ENCODE measurements around the gene CENPB.
A peak's percentile ranks its signal among the peaks of the same experiment; 100 is the strongest.

Gene CENPB

GRCh38 chr20:3819411-3820047, 33.0 kb upstream of the CENPB start:
- peaks cover 4% of the 10 kb centered on the region; the same call in 1 of the 2 replicates for H3K4me1 ChIP-seq (ENCODE audit: insufficient read depth, low read length)
- no peaks in the 10 kb centered on the region for H3K9me3 ChIP-seq (ENCODE audit: insufficient read depth, low read depth, low read length)
- H3K4me3 ChIP-seq (ENCODE audit: low read length), result peak overlapping the region; percentile 89
- no peaks in the 10 kb centered on the region for H3K27me3 ChIP-seq (ENCODE audit: insufficient read depth, low read length)
- no peak overlapping the region for H3K27ac ChIP-seq (ENCODE audit: low read length)
- 0 out of 2 replicates have a peak, but pooled peaks cover 4% of the 10 kb centered on the region for H3K36me3 ChIP-seq (ENCODE audit: insufficient read depth, low read depth, low read length)
- peak overlapping the region; percentile 88; the same call in 1 of the 2 replicates for H3K9ac ChIP-seq (ENCODE audit: low read depth, low read length)

- no peaks in the 10 kb centered on the region for H3K9me3 ChIP-seq (ENCODE audit: insufficient read depth, low read depth, low read length)
- no peak overlapping the region for H3K4me3 ChIP-seq (ENCODE audit: low read length)
- no peaks in the 10 kb centered on the region for H3K27me3 ChIP-seq (ENCODE audit: insufficient read depth, low read length)
- 0 out of 2 replicates have a peak, but pooled peaks cover 4% of the 10 kb centered on the region for H3K36me3 ChIP-seq (ENCODE audit: insufficient read depth, low read depth, low read length)
- peaks cover 4% of the 10 kb centered on the region; the same call in 1 of the 2 replicates for H3K4me1 ChIP-seq (ENCODE audit: insufficient read depth, low read length)
- H3K9ac ChIP-seq (ENCODE audit: low read depth, low read length), result no peak overlapping the region
- H3K27ac ChIP-seq (ENCODE audit: low read length), result no peak overlapping the region
Measured at GRCh38 chr20:3818155-3819151, 31.9 kb upstream of the CENPB start.

GRCh38 chr20:3815703-3816315, 29.3 kb upstream of the CENPB start:
- no peak overlapping the region for H3K27ac ChIP-seq (ENCODE audit: low read length)
- no peak overlapping the region for H3K4me3 ChIP-seq (ENCODE audit: low read length)
- H3K4me1 ChIP-seq (ENCODE audit: insufficient read depth, low read length), result peaks cover 4% of the 10 kb centered on the region; the same call in 1 of the 2 replicates
- no peak overlapping the region for H3K9ac ChIP-seq (ENCODE audit: low read depth, low read length)
- no peaks in the 10 kb centered on the region for H3K9me3 ChIP-seq (ENCODE audit: insufficient read depth, low read depth, low read length)
- H3K27me3 ChIP-seq (ENCODE audit: insufficient read depth, low read length), result no peaks in the 10 kb centered on the region
- H3K36me3 ChIP-seq (ENCODE audit: insufficient read depth, low read depth, low read length), result no peaks in the 10 kb centered on the region

GRCh38 chr20:3814928-3815495, 28.5 kb upstream of the CENPB start:
- Histone ChIP-seq H3K27ac (ENCODE audit: low read length) (no peak overlapping the region), H3K27me3 (ENCODE audit: insufficient read depth, low read length) (no peaks in the 10 kb centered on the region), H3K9me3 (ENCODE audit: insufficient read depth, low read depth, low read length) (no peaks in the 10 kb centered on the region), H3K9ac (ENCODE audit: low read depth, low read length) (no peak overlapping the region), H3K36me3 (ENCODE audit: insufficient read depth, low read depth, low read length) (no peaks in the 10 kb centered on the region), H3K4me3 (ENCODE audit: low read length) (no peak overlapping the region), H3K4me1 (ENCODE audit: insufficient read depth, low read length) (peaks cover 4% of the 10 kb centered on the region; the same call in 1 of the 2 replicates)

GRCh38 chr20:3813848-3814581, 27.5 kb upstream of the CENPB start:
- Histone ChIP-seq H3K27ac (ENCODE audit: low read length) (no peak overlapping the region), H3K4me3 (ENCODE audit: low read length) (no peak overlapping the region), H3K9me3 (ENCODE audit: insufficient read depth, low read depth, low read length) (no peaks in the 10 kb centered on the region), H3K36me3 (ENCODE audit: insufficient read depth, low read depth, low read length) (no peaks in the 10 kb centered on the region), H3K27me3 (ENCODE audit: insufficient read depth, low read length) (no peaks in the 10 kb centered on the region), H3K4me1 (ENCODE audit: insufficient read depth, low read length) (peaks cover 4% of the 10 kb centered on the region; the same call in 1 of the 2 replicates), H3K9ac (ENCODE audit: low read depth, low read length) (no peak overlapping the region)

GRCh38 chr20:3812975-3813847, 26.7 kb upstream of the CENPB start:
- H3K4me1 ChIP-seq (ENCODE audit: insufficient read depth, low read length), result peaks cover 4% of the 10 kb centered on the region; the same call in 1 of the 2 replicates
- no peak overlapping the region for H3K9ac ChIP-seq (ENCODE audit: low read depth, low read length)
- no peak overlapping the region for H3K27ac ChIP-seq (ENCODE audit: low read length)

GRCh38 chr20:3812259-3812681, 25.7 kb upstream of the CENPB start:
- Histone ChIP-seq H3K36me3 (ENCODE audit: insufficient read depth, low read depth, low read length) (no peaks in the 10 kb centered on the region), H3K4me3 (ENCODE audit: low read length) (no peak overlapping the region), H3K27ac (ENCODE audit: low read length) (no peak overlapping the region), H3K4me1 (ENCODE audit: insufficient read depth, low read length) (peaks cover 8% of the 10 kb centered on the region; the same call in 1 of the 2 replicates), H3K9ac (ENCODE audit: low read depth, low read length) (no peak overlapping the region), H3K9me3 (ENCODE audit: insufficient read depth, low read depth, low read length) (no peaks in the 10 kb centered on the region), H3K27me3 (ENCODE audit: insufficient read depth, low read length) (no peaks in the 10 kb centered on the region)

More at GRCh38 chr20:3812975-3813847, 26.7 kb upstream of the CENPB start:
- no peak overlapping the region for H3K4me3 ChIP-seq (ENCODE audit: low read length)
- no peaks in the 10 kb centered on the region for H3K27me3 ChIP-seq (ENCODE audit: insufficient read depth, low read length)
- H3K9me3 ChIP-seq (ENCODE audit: insufficient read depth, low read depth, low read length), result no peaks in the 10 kb centered on the region
- H3K36me3 ChIP-seq (ENCODE audit: insufficient read depth, low read depth, low read length), result no peaks in the 10 kb centered on the region

- Histone ChIP-seq H3K9ac (ENCODE audit: low read depth, low read length) (no peak overlapping the region), H3K36me3 (ENCODE audit: insufficient read depth, low read depth, low read length) (no peaks in the 10 kb centered on the region)
Measured at GRCh38 chr20:3811467-3812258, 25.1 kb upstream of the CENPB start.

GRCh38 chr20:3808544-3808943, 22.0 kb upstream of the CENPB start:
- no peak overlapping the region for H3K9ac ChIP-seq (ENCODE audit: low read depth, low read length)
- no peaks in the 10 kb centered on the region for H3K27me3 ChIP-seq (ENCODE audit: insufficient read depth, low read length)
- no peaks in the 10 kb centered on the region for H3K9me3 ChIP-seq (ENCODE audit: insufficient read depth, low read depth, low read length)
- no peak overlapping the region for H3K4me3 ChIP-seq (ENCODE audit: low read length)
- H3K27ac ChIP-seq (ENCODE audit: low read length), result no peak overlapping the region
- peaks cover 4% of the 10 kb centered on the region; the same call in 1 of the 2 replicates for H3K4me1 ChIP-seq (ENCODE audit: insufficient read depth, low read length)
- H3K36me3 ChIP-seq (ENCODE audit: insufficient read depth, low read depth, low read length), result peaks cover 27% of the 10 kb centered on the region

More at GRCh38 chr20:3811467-3812258, 25.1 kb upstream of the CENPB start:
- H3K27me3 ChIP-seq (ENCODE audit: insufficient read depth, low read length), result no peaks in the 10 kb centered on the region
- H3K4me1 ChIP-seq (ENCODE audit: insufficient read depth, low read length), result peaks cover 8% of the 10 kb centered on the region; the same call in 1 of the 2 replicates
- no peak overlapping the region for H3K27ac ChIP-seq (ENCODE audit: low read length)
- H3K9me3 ChIP-seq (ENCODE audit: insufficient read depth, low read depth, low read length), result no peaks in the 10 kb centered on the region
- H3K4me3 ChIP-seq (ENCODE audit: low read length), result no peak overlapping the region

All from iPS-20b (cell line).